ENCODE data around the gene RFESD.

- TF ChIP-seq, protein P1, sequence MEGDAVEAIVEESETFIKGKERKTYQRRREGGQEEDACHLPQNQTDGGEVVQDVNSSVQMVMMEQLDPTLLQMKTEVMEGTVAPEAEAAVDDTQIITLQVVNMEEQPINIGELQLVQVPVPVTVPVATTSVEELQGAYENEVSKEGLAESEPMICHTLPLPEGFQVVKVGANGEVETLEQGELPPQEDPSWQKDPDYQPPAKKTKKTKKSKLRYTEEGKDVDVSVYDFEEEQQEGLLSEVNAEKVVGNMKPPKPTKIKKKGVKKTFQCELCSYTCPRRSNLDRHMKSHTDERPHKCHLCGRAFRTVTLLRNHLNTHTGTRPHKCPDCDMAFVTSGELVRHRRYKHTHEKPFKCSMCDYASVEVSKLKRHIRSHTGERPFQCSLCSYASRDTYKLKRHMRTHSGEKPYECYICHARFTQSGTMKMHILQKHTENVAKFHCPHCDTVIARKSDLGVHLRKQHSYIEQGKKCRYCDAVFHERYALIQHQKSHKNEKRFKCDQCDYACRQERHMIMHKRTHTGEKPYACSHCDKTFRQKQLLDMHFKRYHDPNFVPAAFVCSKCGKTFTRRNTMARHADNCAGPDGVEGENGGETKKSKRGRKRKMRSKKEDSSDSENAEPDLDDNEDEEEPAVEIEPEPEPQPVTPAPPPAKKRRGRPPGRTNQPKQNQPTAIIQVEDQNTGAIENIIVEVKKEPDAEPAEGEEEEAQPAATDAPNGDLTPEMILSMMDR (CRISPR knock-in tag; IDR thresholded peaks at IDR 0.05) = no peak
- TF ChIP-seq ZNF747 (CRISPR knock-in tag; IDR thresholded peaks at IDR 0.05; ENCODE audit: borderline replicate concordance) = no peak
- TF ChIP-seq, protein P2, sequence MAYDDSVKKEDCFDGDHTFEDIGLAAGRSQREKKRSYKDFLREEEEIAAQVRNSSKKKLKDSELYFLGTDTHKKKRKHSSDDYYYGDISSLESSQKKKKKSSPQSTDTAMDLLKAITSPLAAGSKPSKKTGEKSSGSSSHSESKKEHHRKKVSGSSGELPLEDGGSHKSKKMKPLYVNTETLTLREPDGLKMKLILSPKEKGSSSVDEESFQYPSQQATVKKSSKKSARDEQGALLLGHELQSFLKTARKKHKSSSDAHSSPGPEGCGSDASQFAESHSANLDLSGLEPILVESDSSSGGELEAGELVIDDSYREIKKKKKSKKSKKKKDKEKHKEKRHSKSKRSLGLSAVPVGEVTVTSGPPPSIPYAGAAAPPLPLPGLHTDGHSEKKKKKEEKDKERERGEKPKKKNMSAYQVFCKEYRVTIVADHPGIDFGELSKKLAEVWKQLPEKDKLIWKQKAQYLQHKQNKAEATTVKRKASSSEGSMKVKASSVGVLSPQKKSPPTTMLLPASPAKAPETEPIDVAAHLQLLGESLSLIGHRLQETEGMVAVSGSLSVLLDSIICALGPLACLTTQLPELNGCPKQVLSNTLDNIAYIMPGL (CRISPR knock-in tag; IDR thresholded peaks at IDR 0.05; ENCODE audit: borderline replicate concordance in 1 of 2, low read depth in 1 of 2) = no peak
- TF ChIP-seq ZNF644 (CRISPR knock-in tag; IDR thresholded peaks at IDR 0.05; ENCODE audit: low read depth) = no peak
- TF ChIP-seq, protein P3, sequence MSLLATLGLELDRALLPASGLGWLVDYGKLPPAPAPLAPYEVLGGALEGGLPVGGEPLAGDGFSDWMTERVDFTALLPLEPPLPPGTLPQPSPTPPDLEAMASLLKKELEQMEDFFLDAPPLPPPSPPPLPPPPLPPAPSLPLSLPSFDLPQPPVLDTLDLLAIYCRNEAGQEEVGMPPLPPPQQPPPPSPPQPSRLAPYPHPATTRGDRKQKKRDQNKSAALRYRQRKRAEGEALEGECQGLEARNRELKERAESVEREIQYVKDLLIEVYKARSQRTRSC (CRISPR knock-in tag; IDR thresholded peaks at IDR 0.05; ENCODE audit: low read depth) = no peak
- TF ChIP-seq ZNF343 (CRISPR knock-in tag; IDR thresholded peaks at IDR 0.05) = no peak
- TF ChIP-seq SIX4 (CRISPR knock-in tag; IDR thresholded peaks at IDR 0.05) = no peak
- TF ChIP-seq ASH2L (IDR thresholded peaks at IDR 0.05; ENCODE audit: insufficient read length, low read depth, low read length) = no peak
- no peak for TF ChIP-seq ZNF530 (CRISPR knock-in tag; IDR thresholded peaks at IDR 0.05; ENCODE audit: low read depth)
- no peak for TF ChIP-seq GRHL1 (CRISPR knock-in tag; conservative IDR thresholded peaks at IDR 0.05)
- TF ChIP-seq ESRRA (CRISPR knock-in tag; IDR thresholded peaks at IDR 0.05; ENCODE audit: low read depth) = no peak
Measured at GRCh38 chr5:95660060-95660459, 13.5 kb downstream of the RFESD start.
